Brain microvascular endothelial cell (primary cell): ENCODE data around the gene ANK3.

Experiments
- DNase-seq: peaks from one replicate; pipeline ENCODE4 v3.0.0-alpha.2; 2020
- H3K27ac ChIP-seq: fragments of 250-450 bp; sonication (Bioruptor Pico); 2 replicates; pipeline ENCODE4 v1.5.1; 2020; ENCODE audit warnings: mild to moderate bottlenecking, moderate library complexity
- H3K27me3 ChIP-seq: fragments of 250-450 bp; sonication (Bioruptor Pico); replicated peaks from 2 replicates; pipeline ENCODE4 v1.5.1; 2020; ENCODE audit warnings: mild to moderate bottlenecking
- H3K36me3 ChIP-seq: fragments of 250-450 bp; sonication (Bioruptor Pico); replicated peaks from 2 replicates; pipeline ENCODE4 v1.5.1; 2020; ENCODE audit warnings: mild to moderate bottlenecking
- H3K4me3 ChIP-seq: 2 replicates; pipeline ENCODE4 v1.5.1; 2011; ENCODE audit warnings: low read depth, mild to moderate bottlenecking, control low read depth, low read length, moderate library complexity
- in situ Hi-C: cut with HindIII; loops from 2 replicates; pipeline ENCODE4 v1.10.0; 2017; ENCODE audit warnings: low sequenced_read_pairs, low pct_ligation_motif_present
- TF ChIP-seq, protein P1 (sequence below): IDR thresholded peaks from 2 replicates; pipeline ENCODE4 v1.5.1; 2011; ENCODE audit warnings: low read depth, mild to moderate bottlenecking, moderate library complexity, low read length, control low read depth, inconsistent platforms; ENCODE audit errors: missing control alignments

ANK3 gene

DNA sequence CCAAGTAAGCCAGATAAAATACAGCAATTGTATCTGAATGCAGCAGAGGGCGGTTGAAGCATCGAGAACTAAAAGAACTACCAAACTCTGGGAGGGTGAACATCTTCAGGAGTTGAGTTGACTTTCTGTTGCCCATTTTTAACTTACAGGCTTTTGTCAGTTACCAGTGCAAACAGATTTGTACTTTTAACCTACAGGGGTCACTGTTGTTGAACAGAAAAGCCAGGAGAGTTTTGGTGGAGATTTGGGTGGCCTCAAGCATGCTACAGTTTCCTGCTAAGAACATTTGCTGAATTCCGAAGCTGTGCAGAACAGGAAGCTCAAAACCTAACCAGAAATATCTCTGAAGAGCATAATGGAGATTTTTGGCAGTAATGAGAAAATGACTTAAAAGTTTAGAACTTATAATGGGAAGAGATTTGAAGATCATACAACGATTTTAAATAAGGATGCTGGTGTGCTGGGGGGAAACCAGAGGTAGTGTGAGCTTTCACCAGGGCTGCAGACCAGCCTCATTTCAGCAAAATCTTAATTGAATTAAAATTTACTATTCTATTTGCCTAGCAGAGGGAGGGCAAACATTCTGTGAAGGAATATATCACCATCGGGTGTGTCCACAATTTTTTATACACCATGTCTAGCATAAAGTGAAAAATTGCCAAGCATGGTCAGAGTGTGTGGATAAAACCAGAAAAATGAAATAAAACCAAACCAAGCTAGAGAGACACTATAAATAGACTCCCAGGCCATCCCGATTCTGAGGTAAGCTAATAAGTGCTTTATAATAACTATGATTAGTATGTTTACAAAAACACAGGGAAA lies 274.7 kb downstream of the ANK3 start:
- TF ChIP-seq, protein P1, sequence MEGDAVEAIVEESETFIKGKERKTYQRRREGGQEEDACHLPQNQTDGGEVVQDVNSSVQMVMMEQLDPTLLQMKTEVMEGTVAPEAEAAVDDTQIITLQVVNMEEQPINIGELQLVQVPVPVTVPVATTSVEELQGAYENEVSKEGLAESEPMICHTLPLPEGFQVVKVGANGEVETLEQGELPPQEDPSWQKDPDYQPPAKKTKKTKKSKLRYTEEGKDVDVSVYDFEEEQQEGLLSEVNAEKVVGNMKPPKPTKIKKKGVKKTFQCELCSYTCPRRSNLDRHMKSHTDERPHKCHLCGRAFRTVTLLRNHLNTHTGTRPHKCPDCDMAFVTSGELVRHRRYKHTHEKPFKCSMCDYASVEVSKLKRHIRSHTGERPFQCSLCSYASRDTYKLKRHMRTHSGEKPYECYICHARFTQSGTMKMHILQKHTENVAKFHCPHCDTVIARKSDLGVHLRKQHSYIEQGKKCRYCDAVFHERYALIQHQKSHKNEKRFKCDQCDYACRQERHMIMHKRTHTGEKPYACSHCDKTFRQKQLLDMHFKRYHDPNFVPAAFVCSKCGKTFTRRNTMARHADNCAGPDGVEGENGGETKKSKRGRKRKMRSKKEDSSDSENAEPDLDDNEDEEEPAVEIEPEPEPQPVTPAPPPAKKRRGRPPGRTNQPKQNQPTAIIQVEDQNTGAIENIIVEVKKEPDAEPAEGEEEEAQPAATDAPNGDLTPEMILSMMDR = peak; percentile 68

GRCh38 chr10:60110739-60111138 lies 278.9 kb downstream of the ANK3 start:
- TF ChIP-seq, protein P1 = no peak
- Histone ChIP-seq H3K4me3 (no peak overlapping the region), H3K27me3 (no peaks in the 10 kb centered on the region), H3K27ac (no peak overlapping the region), H3K36me3 (no peaks in the 10 kb centered on the region)
- DNase-seq = no peak
- in situ Hi-C loops = loop anchor here (25.0 kb wide), 1 partner anchor 327 kb away; no protein-coding TSS in a partner anchor

More for the DNA sequence above, 274.7 kb downstream of the ANK3 start:
- no peak overlapping the region for H3K4me3 ChIP-seq
- H3K27me3 ChIP-seq = no peaks in the 10 kb centered on the region
- no peak overlapping the region for H3K27ac ChIP-seq
- peak; percentile 55 for DNase-seq
- no peaks in the 10 kb centered on the region for H3K36me3 ChIP-seq
- in situ Hi-C loops = loop anchor here (25.0 kb wide), 1 partner anchor 322 kb away; no protein-coding TSS in a partner anchor

DNA sequence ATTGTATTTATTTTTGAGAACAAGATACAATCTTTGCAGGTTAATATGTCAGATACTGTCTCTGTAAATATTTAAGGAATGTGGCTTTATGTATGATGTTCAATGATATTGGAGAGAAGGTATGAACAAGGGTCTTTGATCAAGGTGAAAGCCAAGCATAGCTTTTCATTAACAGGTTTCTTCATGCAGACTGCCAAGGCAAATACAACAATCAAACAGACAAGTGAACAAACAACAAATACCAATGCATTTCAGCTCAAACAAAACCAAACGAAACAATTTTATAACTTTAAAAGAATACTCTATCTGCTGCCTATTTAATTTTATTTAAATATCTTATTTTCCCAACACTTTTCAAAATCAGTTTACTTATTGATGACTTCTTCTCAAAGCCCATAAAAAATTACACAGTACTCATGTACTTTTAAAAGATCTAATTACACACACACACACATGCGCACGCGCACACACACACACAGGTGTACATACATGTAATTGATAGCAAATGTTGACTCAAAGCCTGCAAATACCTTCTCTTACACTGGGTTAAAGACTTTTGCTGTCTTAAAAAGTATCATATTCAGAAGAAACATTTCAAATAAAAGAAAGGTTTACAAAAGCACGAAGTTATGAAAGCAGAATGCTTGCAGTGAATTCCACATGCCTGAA lies 282.2 kb downstream of the ANK3 start:
- DNase-seq = no peak
- in situ Hi-C loops = loop anchor here (25.0 kb wide), 1 partner anchor 330 kb away; no protein-coding TSS in a partner anchor
- no peak overlapping the region for H3K27ac ChIP-seq
- no peak overlapping the region for H3K4me3 ChIP-seq
- H3K36me3 ChIP-seq = no peaks in the 10 kb centered on the region
- TF ChIP-seq, protein P1 = no peak
- H3K27me3 ChIP-seq = no peaks in the 10 kb centered on the region

DNA sequence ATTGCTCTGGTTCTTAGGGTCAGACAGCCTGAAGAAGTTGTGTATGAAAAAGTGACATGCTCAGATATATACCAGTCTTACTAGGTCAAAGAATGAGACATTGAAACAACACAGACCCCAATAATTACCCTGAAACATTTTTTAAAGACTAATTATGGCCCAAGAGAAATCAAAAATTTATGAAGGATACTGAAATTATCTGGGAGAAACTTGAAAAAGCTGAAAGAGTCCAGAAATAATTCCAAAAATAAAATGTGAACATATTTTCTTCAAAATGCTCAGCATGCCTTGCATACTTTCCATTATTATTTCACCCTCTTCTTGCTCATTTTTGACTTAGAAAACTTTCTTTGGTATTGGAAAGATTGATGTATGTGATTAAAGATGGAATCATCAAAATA lies 284.4 kb downstream of the ANK3 start:
- Histone ChIP-seq H3K36me3 (no peaks in the 10 kb centered on the region), H3K27ac (no peak overlapping the region), H3K4me3 (no peak overlapping the region), H3K27me3 (no peaks in the 10 kb centered on the region)
- in situ Hi-C loops = loop anchor here (25.0 kb wide), 1 partner anchor 332 kb away; no protein-coding TSS in a partner anchor
- DNase-seq = no peak
- TF ChIP-seq, protein P1 = no peak

DNA sequence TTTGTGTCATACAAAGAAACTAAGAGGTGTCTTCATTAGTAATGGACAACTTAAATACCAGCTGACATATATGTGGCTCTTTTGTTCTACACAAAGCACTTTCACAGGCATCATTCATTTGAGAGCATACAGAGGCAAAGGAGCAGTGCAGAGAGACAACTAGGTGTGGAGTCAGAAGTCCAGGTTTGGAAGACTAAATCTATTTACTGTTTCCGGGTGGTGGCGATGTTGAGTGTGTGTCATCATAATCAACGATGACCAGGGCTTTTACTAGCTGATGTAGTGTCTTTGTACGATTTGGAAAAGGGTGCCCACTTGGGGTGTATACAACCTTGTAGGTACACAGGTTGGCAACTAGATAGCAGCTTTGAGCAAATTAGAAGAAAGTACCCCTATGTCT lies 287.9 kb downstream of the ANK3 start:
- Histone ChIP-seq H3K27me3 (no peaks in the 10 kb centered on the region), H3K27ac (no peak overlapping the region), H3K4me3 (no peak overlapping the region), H3K36me3 (no peaks in the 10 kb centered on the region)
- no peak for DNase-seq
- TF ChIP-seq, protein P1 = no peak
- in situ Hi-C loops = loop anchor here (25.0 kb wide), 1 partner anchor 335 kb away; no protein-coding TSS in a partner anchor
